PFSK-1 (cell line): ENCODE results near the gene DDX52.

ENCODE experiments used
- FOXP2 ChIP-seq: optimal IDR thresholded peaks from 2 replicates; pipeline ENCODE3; 2011; ENCODE audit warnings: borderline replicate concordance, control low read depth, inconsistent platforms; ENCODE audit not compliant: insufficient read depth; ENCODE audit errors: extremely low read length, extremely low read depth
- POLR2AphosphoS5 ChIP-seq: IDR thresholded peaks from 2 replicates; pipeline ENCODE4 v1.6.1; 2012; ENCODE audit warnings: low read depth, mild to moderate bottlenecking, control low read depth, low read length, moderate library complexity
- REST ChIP-seq, 2 experiments: IDR thresholded peaks; 2 replicates each; pipeline versions ENCODE4 v1.6.1 to v1.8.0; 2011 to 2012; ENCODE audit warnings: low read depth in 2 of 2, low read length in 2 of 2, control low read depth in 1 of 2, inconsistent platforms in 1 of 2, mild to moderate bottlenecking in 1 of 2, moderate library complexity in 1 of 2; ENCODE audit not compliant: insufficient read depth in 1 of 2
- SIN3A ChIP-seq: IDR thresholded peaks from 2 replicates; pipeline ENCODE4 v1.6.1; 2012; ENCODE audit warnings: mild to moderate bottlenecking, low read length, moderate library complexity, borderline replicate concordance; ENCODE audit not compliant: insufficient read depth
- TAF1 ChIP-seq: IDR thresholded peaks from 2 replicates; pipeline ENCODE4 v1.6.1; 2012; ENCODE audit warnings: low read length, control low read depth, borderline replicate concordance; ENCODE audit not compliant: insufficient read depth

Gene DDX52

GRCh38 chr17:37682007-37682406, 38.8 kb upstream of the DDX52 start:
- TF ChIP-seq FOXP2 (no peak), SIN3A (no peak), POLR2AphosphoS5 (no peak), TAF1 (no peak), REST (IDR thresholded peaks at IDR 0.05; ENCODE audit: insufficient read depth in 1 of 2, low read depth in 2 of 2, low read length in 2 of 2) (no peak)

- TF ChIP-seq TAF1 (no peak), SIN3A (no peak), FOXP2 (no peak), REST (IDR thresholded peaks at IDR 0.05; ENCODE audit: insufficient read depth in 1 of 2, low read depth in 2 of 2, low read length in 2 of 2) (no peak), POLR2AphosphoS5 (no peak)
Measured at GRCh38 chr17:37678036-37678435, 34.8 kb upstream of the DDX52 start.

- TF ChIP-seq REST (IDR thresholded peaks at IDR 0.05; ENCODE audit: insufficient read depth in 1 of 2, low read depth in 2 of 2, low read length in 2 of 2) (no peak), TAF1 (no peak), POLR2AphosphoS5 (no peak), FOXP2 (no peak), SIN3A (no peak)
Measured at GRCh38 chr17:37677021-37677420, 33.8 kb upstream of the DDX52 start.

DNA sequence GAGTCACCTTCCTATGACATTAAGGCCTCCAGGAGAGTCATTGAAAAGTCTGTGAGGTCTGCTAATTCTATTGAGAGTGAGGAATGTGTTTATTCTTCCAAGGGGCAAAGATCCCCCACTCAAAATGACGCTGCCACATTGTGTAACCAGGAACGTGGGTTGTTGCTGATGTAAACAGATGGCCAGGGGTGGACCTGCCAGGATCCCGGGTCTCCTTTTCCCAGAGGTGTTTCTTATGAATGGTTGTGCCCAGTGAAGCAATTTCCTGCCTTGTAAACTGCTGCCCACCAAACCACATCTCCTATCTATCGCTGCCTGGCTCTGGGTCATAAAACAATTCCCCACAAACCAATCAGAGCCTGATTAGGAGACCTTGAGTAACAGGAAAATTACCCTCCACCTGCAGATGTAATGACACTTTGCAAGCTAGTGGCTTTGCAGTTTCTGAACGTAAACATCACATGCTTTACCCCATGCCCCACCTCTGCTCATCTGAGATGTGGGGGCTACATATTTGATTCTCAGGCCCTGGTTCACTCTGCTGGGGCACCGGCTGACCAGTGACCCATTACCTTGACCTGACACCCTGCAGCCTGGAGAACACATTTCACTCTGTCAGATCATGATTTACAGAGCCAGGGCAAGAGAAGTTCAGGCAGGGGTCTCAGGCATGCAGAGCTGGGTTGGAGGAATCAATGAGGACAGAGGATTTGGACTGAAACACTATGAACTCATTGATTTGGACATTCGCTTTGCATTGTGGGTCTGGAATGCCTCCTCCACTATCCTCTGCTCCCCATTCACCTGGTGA, 33.1 kb upstream of the DDX52 start:
- TF ChIP-seq SIN3A (no peak), REST (IDR thresholded peaks at IDR 0.05; ENCODE audit: insufficient read depth in 1 of 2, low read depth in 2 of 2, low read length in 2 of 2) (no peak), POLR2AphosphoS5 (no peak), TAF1 (no peak)
